WTC11 (cell line): ENCODE measurements around the gene SLC19A3. TPM values are rescaled to one million over a fixed set of nuclear protein-coding genes. Genes with fewer than 3 reads are reported as not detected.

Source experiments
- ATAC-seq: fragments of 200-7000 bp; cut with Tn5 transposase; 2 replicates; pipeline ENCODE4 v1.10.0; 2021; ENCODE audit warnings: mild to moderate bottlenecking, moderate library complexity
- CTCF ChIA-PET: fragments of 300-600 bp; sonication (Branson Sonifier 250); formaldehyde crosslinking; loops from one replicate; lab custom pipeline; 2021; ENCODE audit warnings: antibody characterized with exemption; lab: Charles Lee
- POLR2A ChIA-PET: fragments of 350-600 bp; sonication (Branson Sonifier 250); formaldehyde crosslinking; loops from one replicate; lab custom pipeline; 2021; ENCODE audit warnings: antibody characterized with exemption; lab: Charles Lee
- DNase-seq: peaks from one replicate; pipeline ENCODE4 v3.0.0; 2021; ENCODE audit warnings: low spot score
- H3K27ac Mint-ChIP-seq: 2 replicates; pipeline ENCODE4 v1.8.0; 2021; ENCODE audit warnings: mixed read lengths
- H3K27me3 Mint-ChIP-seq: 2 replicates; pipeline ENCODE4 v1.8.0; 2021; ENCODE audit warnings: low read depth, mild to moderate bottlenecking, moderate library complexity, mixed read lengths
- H3K36me3 Mint-ChIP-seq: 2 replicates; pipeline ENCODE4 v1.8.0; 2021; ENCODE audit warnings: mixed read lengths
- H3K4me1 Mint-ChIP-seq: 2 replicates; pipeline ENCODE4 v1.8.0; 2022; ENCODE audit warnings: mixed read lengths
- H3K4me3 Mint-ChIP-seq: 2 replicates; pipeline ENCODE4 v1.8.0; 2021; ENCODE audit warnings: mild to moderate bottlenecking, moderate library complexity, mixed read lengths
- H3K9me3 Mint-ChIP-seq: 2 replicates; pipeline ENCODE4 v1.8.0; 2021; ENCODE audit warnings: mixed read lengths
- AR ChIP-seq: fragments of 250-450 bp; sonication (Bioruptor Pico); IDR thresholded peaks from 2 replicates; pipeline ENCODE4 v1.9.0; 2021; ENCODE audit warnings: mild to moderate bottlenecking
- ATF1 ChIP-seq: sonication (generic); formaldehyde crosslinking; IDR thresholded peaks from 2 replicates; pipeline ENCODE4 v1.8.1; 2023; ENCODE audit warnings: mild to moderate bottlenecking, moderate library complexity, missing genetic modification reagents
- ATF3 ChIP-seq: sonication (generic); formaldehyde crosslinking; conservative IDR thresholded peaks from 2 replicates; pipeline ENCODE4 v1.8.1; 2022; ENCODE audit warnings: mild to moderate bottlenecking, missing genetic modification reagents
- E2F4 ChIP-seq: sonication (generic); formaldehyde crosslinking; IDR thresholded peaks from 2 replicates; pipeline ENCODE4 v1.8.1; 2022; ENCODE audit warnings: low read depth, mild to moderate bottlenecking, moderate library complexity, missing genetic modification reagents, borderline replicate concordance
- FOXJ3 ChIP-seq: sonication (generic); formaldehyde crosslinking; IDR thresholded peaks from 2 replicates; pipeline ENCODE4 v1.9.0; 2021; ENCODE audit warnings: missing genetic modification reagents, mild to moderate bottlenecking, borderline replicate concordance
- GRHL2 ChIP-seq: fragments of 250-450 bp; sonication (Bioruptor Pico); IDR thresholded peaks from 2 replicates; pipeline ENCODE4 v1.8.0; 2022; ENCODE audit warnings: mild to moderate bottlenecking, moderate library complexity; ENCODE audit not compliant: insufficient replicate concordance, severe bottlenecking
- HMGA2 ChIP-seq: fragments of 250-450 bp; sonication (Bioruptor Pico); IDR thresholded peaks from 2 replicates; pipeline ENCODE4 v1.4.0; 2021; ENCODE audit warnings: mild to moderate bottlenecking, moderate library complexity
- IRF1 ChIP-seq: sonication (generic); formaldehyde crosslinking; IDR thresholded peaks from 2 replicates; pipeline ENCODE4 v1.8.0; 2023; ENCODE audit warnings: missing genetic modification reagents
- JAZF1 ChIP-seq: fragments of 250-450 bp; sonication (Bioruptor Pico); IDR thresholded peaks from 2 replicates; pipeline ENCODE4 v1.9.0; 2021; ENCODE audit warnings: moderate library complexity, mild to moderate bottlenecking, inconsistent platforms
- NR1H2 ChIP-seq: sonication (generic); formaldehyde crosslinking; IDR thresholded peaks from 2 replicates; pipeline ENCODE4 v1.9.0; 2021; ENCODE audit warnings: mild to moderate bottlenecking, moderate library complexity, missing genetic modification reagents
- OVOL2 ChIP-seq: fragments of 250-450 bp; sonication (Bioruptor Pico); IDR thresholded peaks from 2 replicates; pipeline ENCODE4 v1.9.0; 2021; ENCODE audit warnings: mild to moderate bottlenecking, borderline replicate concordance
- PRRX2 ChIP-seq: fragments of 250-450 bp; sonication (Bioruptor Pico); IDR thresholded peaks from 2 replicates; pipeline ENCODE4 v1.8.0; 2021; ENCODE audit warnings: mild to moderate bottlenecking
- SMAD3 ChIP-seq: sonication (generic); formaldehyde crosslinking; IDR thresholded peaks from 2 replicates; pipeline ENCODE4 v1.8.0; 2022; ENCODE audit warnings: missing genetic modification reagents, mild to moderate bottlenecking, borderline replicate concordance
- USF1 ChIP-seq: sonication (generic); formaldehyde crosslinking; IDR thresholded peaks from 2 replicates; pipeline ENCODE4 v1.8.0; 2022; ENCODE audit warnings: mild to moderate bottlenecking, missing genetic modification reagents
- ZNF219 ChIP-seq: sonication (generic); formaldehyde crosslinking; IDR thresholded peaks from 2 replicates; pipeline ENCODE4 v1.8.0; 2023; ENCODE audit warnings: missing genetic modification reagents, mild to moderate bottlenecking, borderline replicate concordance
- ZNF396 ChIP-seq: fragments of 250-450 bp; sonication (Bioruptor Pico); IDR thresholded peaks from 2 replicates; pipeline ENCODE4 v1.8.0; 2021; ENCODE audit warnings: mild to moderate bottlenecking, moderate library complexity, borderline replicate concordance
- ZNF532 ChIP-seq: fragments of 250-450 bp; sonication (Bioruptor Pico); IDR thresholded peaks from 2 replicates; pipeline ENCODE4 v1.9.0; 2021; ENCODE audit warnings: mild to moderate bottlenecking, borderline replicate concordance
- total RNA-seq: library from RNA; stranded (reverse); gene quantifications from 3 replicates; pipeline ENCODE4 v1.2.3, GENCODE V29; 2021
- TF ChIP-seq, protein P1 (sequence below): sonication (generic); formaldehyde crosslinking; IDR thresholded peaks from 2 replicates; pipeline ENCODE4 v1.8.0; 2022; ENCODE audit warnings: mild to moderate bottlenecking, missing genetic modification reagents
- TF ChIP-seq, protein P2 (sequence below): sonication (generic); formaldehyde crosslinking; IDR thresholded peaks from 2 replicates; pipeline ENCODE4 v1.8.0; 2023; ENCODE audit warnings: missing genetic modification reagents, mild to moderate bottlenecking, borderline replicate concordance

SLC19A3 gene
- total RNA-seq, 1 experiment from 2014 or later = 6.5 TPM

DNA sequence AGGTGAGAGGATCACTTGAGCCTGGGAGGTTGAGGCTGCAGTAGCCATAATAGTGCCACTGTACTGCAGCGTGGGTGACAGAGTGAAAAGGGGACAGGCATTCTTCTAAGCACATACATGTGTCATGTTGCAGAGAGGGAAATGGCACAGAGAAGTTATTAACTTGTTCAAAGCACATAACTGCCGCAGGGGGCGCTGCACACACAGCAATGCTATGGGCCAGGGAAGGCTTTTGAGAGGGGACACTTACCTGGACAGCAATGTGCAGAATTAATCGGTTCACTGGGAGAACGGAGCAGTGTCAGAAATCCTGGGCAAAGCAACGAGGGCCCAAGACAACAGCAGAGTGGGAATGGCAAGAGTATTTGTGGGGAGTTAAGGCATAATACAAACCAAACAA lies 30.3 kb upstream of the SLC19A3 start (continued):
- no peak for TF ChIP-seq AR (CRISPR knock-in tag)
- TF ChIP-seq, protein P1, sequence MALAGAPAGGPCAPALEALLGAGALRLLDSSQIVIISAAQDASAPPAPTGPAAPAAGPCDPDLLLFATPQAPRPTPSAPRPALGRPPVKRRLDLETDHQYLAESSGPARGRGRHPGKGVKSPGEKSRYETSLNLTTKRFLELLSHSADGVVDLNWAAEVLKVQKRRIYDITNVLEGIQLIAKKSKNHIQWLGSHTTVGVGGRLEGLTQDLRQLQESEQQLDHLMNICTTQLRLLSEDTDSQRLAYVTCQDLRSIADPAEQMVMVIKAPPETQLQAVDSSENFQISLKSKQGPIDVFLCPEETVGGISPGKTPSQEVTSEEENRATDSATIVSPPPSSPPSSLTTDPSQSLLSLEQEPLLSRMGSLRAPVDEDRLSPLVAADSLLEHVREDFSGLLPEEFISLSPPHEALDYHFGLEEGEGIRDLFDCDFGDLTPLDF (CRISPR knock-in tag) = no peak
- TF ChIP-seq NR1H2 (CRISPR knock-in tag) = no peak
- TF ChIP-seq JAZF1 (CRISPR knock-in tag) = no peak
- no peak for TF ChIP-seq E2F4 (CRISPR knock-in tag)
- no peak for TF ChIP-seq IRF1 (CRISPR knock-in tag)
- TF ChIP-seq ATF3 (CRISPR knock-in tag) = no peak
- no peak for TF ChIP-seq OVOL2 (CRISPR knock-in tag)

DNA sequence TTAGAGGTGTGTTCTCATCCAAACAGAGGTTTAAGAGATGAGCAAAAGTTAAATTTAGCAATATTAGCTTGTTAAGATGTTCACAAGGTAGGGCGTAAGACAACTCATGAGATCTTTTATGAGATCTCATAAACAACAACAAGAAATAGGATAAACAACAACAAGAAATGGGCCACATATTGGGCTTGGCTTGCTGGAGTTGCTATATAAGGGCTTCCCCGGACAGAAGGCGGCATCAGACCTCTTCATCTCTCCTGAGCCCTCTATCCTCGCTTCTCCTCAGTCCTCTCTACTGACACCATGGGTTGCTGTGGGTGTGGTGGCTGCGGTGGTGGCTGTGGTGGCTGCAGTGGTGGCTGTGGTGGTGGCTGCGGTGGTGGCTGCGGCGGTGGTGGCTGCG lies 27.8 kb upstream of the SLC19A3 start, which contains the start of gene SCYGR8:
SCYGR8 (plus strand) TSS at position 301 of the 400 bp plus-strand sequence; CDS start at position 301, 0 bp downstream.
- ChIA-PET CTCF (interaction anchor here (1.2 kb wide), 1 partner anchor 20 kb away, joined by 3 read pairs; no protein-coding TSS in a partner anchor), POLR2A (no interaction called here)
- ATAC-seq (no peak), DNase-seq (no peak)
- Mint-ChIP-seq H3K36me3 (no peaks in the 10 kb centered on the region), H3K27me3 (no peaks in the 10 kb centered on the region), H3K4me1 (0 out of 2 replicates have a peak, but pooled peaks cover 2% of the 10 kb centered on the region), H3K27ac (no peak within 1 kb of the TSS), H3K4me3 (no peak within 1 kb of the TSS), H3K9me3 (no peaks in the 10 kb centered on the region)
- TF ChIP-seq ATF1 (no peak), ZNF219 (CRISPR knock-in tag) (no peak), ZNF532 (CRISPR knock-in tag) (no peak), PRRX2 (CRISPR knock-in tag) (no peak), USF1 (CRISPR knock-in tag) (no peak), HMGA2 (no peak), GRHL2 (CRISPR knock-in tag) (no peak), FOXJ3 (CRISPR knock-in tag) (no peak), ZNF396 (CRISPR knock-in tag) (no peak), SMAD3 (CRISPR knock-in tag) (no peak)
- TF ChIP-seq, protein P2, sequence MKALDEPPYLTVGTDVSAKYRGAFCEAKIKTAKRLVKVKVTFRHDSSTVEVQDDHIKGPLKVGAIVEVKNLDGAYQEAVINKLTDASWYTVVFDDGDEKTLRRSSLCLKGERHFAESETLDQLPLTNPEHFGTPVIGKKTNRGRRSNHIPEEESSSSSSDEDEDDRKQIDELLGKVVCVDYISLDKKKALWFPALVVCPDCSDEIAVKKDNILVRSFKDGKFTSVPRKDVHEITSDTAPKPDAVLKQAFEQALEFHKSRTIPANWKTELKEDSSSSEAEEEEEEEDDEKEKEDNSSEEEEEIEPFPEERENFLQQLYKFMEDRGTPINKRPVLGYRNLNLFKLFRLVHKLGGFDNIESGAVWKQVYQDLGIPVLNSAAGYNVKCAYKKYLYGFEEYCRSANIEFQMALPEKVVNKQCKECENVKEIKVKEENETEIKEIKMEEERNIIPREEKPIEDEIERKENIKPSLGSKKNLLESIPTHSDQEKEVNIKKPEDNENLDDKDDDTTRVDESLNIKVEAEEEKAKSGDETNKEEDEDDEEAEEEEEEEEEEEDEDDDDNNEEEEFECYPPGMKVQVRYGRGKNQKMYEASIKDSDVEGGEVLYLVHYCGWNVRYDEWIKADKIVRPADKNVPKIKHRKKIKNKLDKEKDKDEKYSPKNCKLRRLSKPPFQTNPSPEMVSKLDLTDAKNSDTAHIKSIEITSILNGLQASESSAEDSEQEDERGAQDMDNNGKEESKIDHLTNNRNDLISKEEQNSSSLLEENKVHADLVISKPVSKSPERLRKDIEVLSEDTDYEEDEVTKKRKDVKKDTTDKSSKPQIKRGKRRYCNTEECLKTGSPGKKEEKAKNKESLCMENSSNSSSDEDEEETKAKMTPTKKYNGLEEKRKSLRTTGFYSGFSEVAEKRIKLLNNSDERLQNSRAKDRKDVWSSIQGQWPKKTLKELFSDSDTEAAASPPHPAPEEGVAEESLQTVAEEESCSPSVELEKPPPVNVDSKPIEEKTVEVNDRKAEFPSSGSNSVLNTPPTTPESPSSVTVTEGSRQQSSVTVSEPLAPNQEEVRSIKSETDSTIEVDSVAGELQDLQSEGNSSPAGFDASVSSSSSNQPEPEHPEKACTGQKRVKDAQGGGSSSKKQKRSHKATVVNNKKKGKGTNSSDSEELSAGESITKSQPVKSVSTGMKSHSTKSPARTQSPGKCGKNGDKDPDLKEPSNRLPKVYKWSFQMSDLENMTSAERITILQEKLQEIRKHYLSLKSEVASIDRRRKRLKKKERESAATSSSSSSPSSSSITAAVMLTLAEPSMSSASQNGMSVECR (CRISPR knock-in tag) = no peak
